H1 (cell line): ENCODE measurements around the gene PHACTR1. TPM values are rescaled to one million over a fixed set of nuclear protein-coding genes. Genes with fewer than 3 reads are reported as not detected.

Experiments used
- CTCF ChIA-PET: fragments of 300-600 bp; sonication (Branson Sonifier 250); formaldehyde crosslinking; loops from one replicate; lab custom pipeline; 2021; ENCODE audit not compliant: partially characterized antibody; lab: Charles Lee
- POLR2A ChIA-PET: fragments of 300-600 bp; sonication (Branson Sonifier 250); formaldehyde crosslinking; loops from one replicate; lab custom pipeline; 2021; ENCODE audit warnings: inconsistent platforms; ENCODE audit not compliant: partially characterized antibody; lab: Charles Lee
- DNase-seq, 2 experiments: peaks; one replicate each; pipeline versions ENCODE4 v3.0.0 to v3.0.0-alpha.2; 2010 to 2022; ENCODE audit warnings: low spot score in 2 of 2, low read depth in 1 of 2, mixed read lengths in 1 of 2
- FAIRE-seq: peaks from 2 replicates; lab custom pipeline; 2011; peaks lifted over from hg19 to GRCh38; lab: Jason Lieb, UNC
- H2AFZ ChIP-seq: 2 replicates; pipeline ENCODE4 v1.8.1; 2012; ENCODE audit warnings: low read length, inconsistent platforms
- H2AK5ac ChIP-seq: 2 replicates; pipeline ENCODE4 v1.6.1; 2013; ENCODE audit warnings: low read depth, low read length
- H2BK120ac ChIP-seq: replicated peaks from 2 replicates; pipeline ENCODE3; 2013; ENCODE audit warnings: low read depth, low read length, inconsistent platforms
- H2BK12ac ChIP-seq: 2 replicates; pipeline ENCODE4 v1.6.1; 2013; ENCODE audit warnings: low read depth, low read length
- H2BK15ac ChIP-seq: 2 replicates; pipeline ENCODE4 v1.6.1; 2013; ENCODE audit warnings: low read length
- H2BK20ac ChIP-seq: 2 replicates; pipeline ENCODE4 v1.6.1; 2013; ENCODE audit warnings: low read length
- H2BK5ac ChIP-seq: 2 replicates; pipeline ENCODE4 v1.6.1; 2013; ENCODE audit warnings: low read depth, low read length
- H3K14ac ChIP-seq: 2 replicates; pipeline ENCODE4 v1.6.1; 2013; ENCODE audit warnings: inconsistent platforms; ENCODE audit not compliant: insufficient read length
- H3K18ac ChIP-seq: 2 replicates; pipeline ENCODE4 v1.6.1; 2013; ENCODE audit warnings: low read length; ENCODE audit errors: extremely low read depth
- H3K23ac ChIP-seq: 2 replicates; pipeline ENCODE4 v1.6.1; 2013; ENCODE audit warnings: inconsistent platforms; ENCODE audit not compliant: insufficient read length
- H3K23me2 ChIP-seq: 2 replicates; pipeline ENCODE4 v1.6.1; 2013; ENCODE audit warnings: low read depth, low read length
- H3K27ac ChIP-seq: 2 replicates; pipeline ENCODE4 v1.6.1; 2011; ENCODE audit warnings: low read depth, low read length, inconsistent platforms
- H3K27me3 ChIP-seq, 4 experiments: replicated peaks in 1 of 4; 1 replicate in 1 of 4; 2 replicates in 3 of 4; pipeline versions ENCODE4 v1.6.1 to v1.8.1; 2011 to 2013; ENCODE audit warnings: low read length in 3 of 4, mild to moderate bottlenecking in 3 of 4, inconsistent platforms in 2 of 4, mixed read lengths in 2 of 4, moderate library complexity in 1 of 4; ENCODE audit not compliant: control insufficient read depth in 3 of 4, insufficient read depth in 3 of 4; ENCODE audit errors: extremely low read depth in 1 of 4
- H3K36me3 ChIP-seq, 4 experiments: 2 replicates each; pipeline versions ENCODE4 v1.6.1 to v1.8.1; 2011 to 2013; ENCODE audit warnings: mild to moderate bottlenecking in 4 of 4, low read length in 3 of 4, moderate library complexity in 2 of 4, control low read depth in 1 of 4, inconsistent platforms in 1 of 4; ENCODE audit not compliant: insufficient read depth in 4 of 4, control insufficient read depth in 2 of 4
- H3K4ac ChIP-seq: replicated peaks from 2 replicates; pipeline ENCODE3; 2013; ENCODE audit warnings: low read length, low read depth, mixed read lengths, inconsistent platforms; ENCODE audit not compliant: insufficient read length
- H3K4me1 ChIP-seq, 4 experiments: replicated peaks in 1 of 4; 1 replicate in 1 of 4; 2 replicates in 3 of 4; pipeline versions ENCODE4 v1.6.1 to v1.8.1; 2011 to 2013; ENCODE audit warnings: low read length in 3 of 4, inconsistent platforms in 2 of 4, mixed read lengths in 1 of 4; ENCODE audit not compliant: insufficient read depth in 4 of 4, control insufficient read depth in 3 of 4
- H3K4me2 ChIP-seq, 2 experiments: 2 replicates each; pipeline versions ENCODE4 v1.6.1 to v1.8.1; 2011 to 2013; ENCODE audit warnings: low read depth in 2 of 2, low read length in 2 of 2, control low read depth in 1 of 2, inconsistent platforms in 1 of 2, mild to moderate bottlenecking in 1 of 2; ENCODE audit not compliant: insufficient read depth in 1 of 2
- H3K4me3 ChIP-seq, 4 experiments: fragments of 200-600, 300-600 bp in 1 of 4; sonication (generic), shearing (Covaris generic), sonication (Bioruptor Twin) in 1 of 4; 2 replicates each; pipeline versions ENCODE4 v1.5.1 to v1.8.1; 2011 to 2016; ENCODE audit warnings: low read length in 4 of 4, low read depth in 3 of 4, control low read depth in 2 of 4, inconsistent platforms in 2 of 4, mild to moderate bottlenecking in 2 of 4, mixed read lengths in 1 of 4, moderate library complexity in 1 of 4; ENCODE audit not compliant: insufficient read depth in 2 of 4; ENCODE audit errors: extremely low read depth in 1 of 4
- H3K56ac ChIP-seq: replicated peaks from 2 replicates; pipeline ENCODE3; 2013; ENCODE audit warnings: low read depth, mild to moderate bottlenecking, mixed read lengths, low read length, inconsistent platforms; ENCODE audit not compliant: insufficient read length
- H3K79me1 ChIP-seq: 2 replicates; pipeline ENCODE4 v1.6.1; 2013; ENCODE audit warnings: low read depth, low read length, control low read depth
- H3K79me2 ChIP-seq, 2 experiments: 2 replicates each; pipeline versions ENCODE4 v1.6.1 to v1.8.1; 2012 to 2013; ENCODE audit warnings: low read length in 2 of 2, mild to moderate bottlenecking in 2 of 2, inconsistent platforms in 1 of 2; ENCODE audit not compliant: insufficient read depth in 2 of 2, control insufficient read depth in 1 of 2
- H3K9ac ChIP-seq, 4 experiments: replicated peaks in 1 of 4; 1 replicate in 1 of 4; 2 replicates in 3 of 4; pipeline versions ENCODE4 v1.6.1 to v1.8.1; 2011 to 2013; ENCODE audit warnings: low read depth in 3 of 4, low read length in 3 of 4, control low read depth in 2 of 4, mild to moderate bottlenecking in 2 of 4, moderate library complexity in 2 of 4, inconsistent platforms in 1 of 4; ENCODE audit errors: extremely low read depth in 1 of 4
- H3K9me3 ChIP-seq, 2 experiments: 2 replicates each; pipeline versions ENCODE4 v1.6.1 to v1.8.1; 2012 to 2013; ENCODE audit warnings: mild to moderate bottlenecking in 2 of 2, moderate library complexity in 2 of 2, control low read depth in 1 of 2, inconsistent platforms in 1 of 2, low read depth in 1 of 2, low read length in 1 of 2, mixed read lengths in 1 of 2; ENCODE audit not compliant: insufficient read depth in 2 of 2
- H4K20me1 ChIP-seq, 2 experiments: replicated peaks in 1 of 2; 2 replicates each; pipeline versions ENCODE3 to v1.8.1; 2011 to 2013; ENCODE audit warnings: inconsistent platforms in 2 of 2, low read length in 2 of 2, mild to moderate bottlenecking in 1 of 2; ENCODE audit not compliant: insufficient read depth in 2 of 2, control insufficient read depth in 1 of 2
- H4K5ac ChIP-seq: 2 replicates; pipeline ENCODE4 v1.6.1; 2013; ENCODE audit warnings: low read length, low read depth, mixed read lengths, inconsistent platforms; ENCODE audit not compliant: insufficient read length
- H4K8ac ChIP-seq: 2 replicates; pipeline ENCODE4 v1.8.0; 2013; ENCODE audit warnings: mild to moderate bottlenecking, moderate library complexity, low read length, inconsistent platforms; ENCODE audit not compliant: insufficient read depth; ENCODE audit errors: extremely low read depth
- H4K91ac ChIP-seq: replicated peaks from 2 replicates; pipeline ENCODE3; 2013; ENCODE audit warnings: low read length, mixed read lengths, inconsistent platforms; ENCODE audit not compliant: insufficient read length
- BACH1 ChIP-seq: IDR thresholded peaks from 2 replicates; pipeline ENCODE4 v1.6.1; 2012; ENCODE audit warnings: low read length, improper control_type of control experiment
- EGR1 ChIP-seq: IDR thresholded peaks from 2 replicates; pipeline ENCODE4 v1.6.1; 2011; ENCODE audit warnings: low read depth, low read length, borderline replicate concordance
- RBBP5 ChIP-seq: IDR thresholded peaks from 2 replicates; pipeline ENCODE4 v1.7.1; 2012; ENCODE audit warnings: low read depth, mild to moderate bottlenecking, inconsistent platforms, low read length, moderate library complexity, borderline replicate concordance
- SP2 ChIP-seq: IDR thresholded peaks from 2 replicates; pipeline ENCODE4 v1.6.1; 2012; ENCODE audit warnings: mild to moderate bottlenecking, low read length, inconsistent platforms
- SRF ChIP-seq: IDR thresholded peaks from 2 replicates; pipeline ENCODE4 v1.6.1; 2011; ENCODE audit warnings: mild to moderate bottlenecking, low read depth, low read length, moderate library complexity
- TCF12 ChIP-seq: IDR thresholded peaks from 2 replicates; pipeline ENCODE4 v1.6.1; 2011; ENCODE audit warnings: low read depth, mild to moderate bottlenecking, low read length
- WGBS, 2 experiments: shearing (Covaris generic) in 1 of 2; methylation state at CpG; one replicate each; pipeline versions ENCODE4 v1.1.6 to v1.1.7; 2013 to 2015; ENCODE audit warnings: low lambda C conversion rate in 2 of 2, mixed read lengths in 2 of 2, inconsistent platforms in 1 of 2, low coverage in 1 of 2, missing lambda C conversion rate in 1 of 2; ENCODE audit not compliant: insufficient replicate concordance in 2 of 2, insufficient coverage in 1 of 2, insufficient read length in 1 of 2; ENCODE audit errors: extremely low coverage in 1 of 2, missing lambda C conversion rate in 1 of 2; 5-methylcytosine and 5-hydroxymethylcytosine counted together
- polyA plus RNA-seq, 7 experiments: library from polyadenylated mRNA; depleted of rRNA in 3 of 7; stranded (reverse) in 5 of 7; unstranded in 2 of 7; fragments of >200 nt in 5 of 7; fragments of 200-250 nt in 2 of 7; gene quantifications; 1 replicate in 5 of 7; 2 replicates in 1 of 7; 4 replicates in 1 of 7; pipeline versions ENCODE4 v1.2.1 to v1.2.3, GENCODE V29; 2011 to 2013; ENCODE audit warnings: missing spikeins in 2 of 7, mixed read lengths in 2 of 7
- total RNA-seq: library from RNA; stranded (reverse); fragmentation: NEBNext Ultra II Directional; extraction: Animal tissue kit (Norgen Biotek cat#: 25700); gene quantifications from 2 replicates; pipeline ENCODE4 v1.2.1, GENCODE V29; 2021
- TF ChIP-seq, protein P1 (sequence below): IDR thresholded peaks from 2 replicates; pipeline ENCODE4 v1.6.1; 2011; ENCODE audit warnings: low read depth, mild to moderate bottlenecking, low read length; ENCODE audit not compliant: insufficient read depth

PHACTR1 gene
- total and polyA plus RNA-seq, 2 of the 8 experiments (the other 6 are each of a cell fraction or from before 2014, with no cell fraction given): 3.9 to 17.1 TPM

DNA sequence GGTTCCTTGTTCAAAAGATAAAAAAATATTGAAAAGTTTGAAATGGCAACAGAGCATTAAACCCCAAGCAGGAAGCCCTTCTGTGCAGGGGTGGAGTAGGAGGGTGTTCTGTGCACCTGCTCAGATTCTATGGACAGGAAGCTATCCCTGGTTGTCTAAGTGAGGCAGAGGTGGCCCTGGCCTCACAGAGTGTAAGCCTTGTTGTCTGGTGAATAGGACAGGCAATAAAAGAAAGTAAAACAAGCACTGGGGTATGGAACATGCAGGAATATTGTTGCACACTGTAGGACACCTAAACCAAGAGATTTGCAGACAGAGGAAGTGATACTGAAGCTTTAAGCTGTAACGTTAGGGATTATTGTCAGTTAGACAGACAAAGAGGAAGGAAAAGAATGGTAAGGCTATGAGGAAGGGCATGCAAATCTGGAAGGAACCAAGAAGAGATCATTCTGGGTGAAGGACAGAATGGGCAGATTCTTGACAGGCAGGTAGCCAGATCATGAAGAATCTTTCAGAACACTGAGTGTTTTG, 545.0 kb downstream of the PHACTR1 start:
- H3K23ac ChIP-seq: no peak overlapping the region
- no peak overlapping the region for H3K9ac ChIP-seq
- DNase-seq (no peak), FAIRE-seq (no peak)
- no peak overlapping the region for H3K18ac ChIP-seq
- H2BK120ac ChIP-seq: no peak overlapping the region
- H4K8ac ChIP-seq: no peak overlapping the region
- no peak overlapping the region for H3K14ac ChIP-seq
- no peaks in the 10 kb centered on the region for H3K23me2 ChIP-seq
- WGBS, 2 experiments: 89% methylated on average over 1 of the region's 1 CpG; no CpG with 5 or more reads in 1 of the 2 experiments
- no peak overlapping the region for H3K27ac ChIP-seq
- H3K36me3 ChIP-seq: no peaks in the 10 kb centered on the region
- no peak overlapping the region for H4K91ac ChIP-seq
- H3K56ac ChIP-seq: no peak overlapping the region
- H3K4me3 ChIP-seq: no peak overlapping the region
- no peak overlapping the region for H2BK15ac ChIP-seq
- H2AK5ac ChIP-seq: no peak overlapping the region
- no peak overlapping the region for H2BK5ac ChIP-seq
- no peaks in the 10 kb centered on the region; the same call in 1 of the 2 replicates for H3K79me1 ChIP-seq
- H3K4ac ChIP-seq: no peak overlapping the region
- H2AFZ ChIP-seq: no peak overlapping the region
- ChIA-PET CTCF (interaction anchor here (2.0 kb wide), 1 partner anchor 17 kb away, joined by 6 read pairs; no protein-coding TSS in a partner anchor), POLR2A (no interaction called here)
- H3K4me1 ChIP-seq: 0 out of 7 replicates have a peak, but pooled peaks cover 0 to 2% (median 0%) of the 10 kb centered on the region in 4 experiments
- TF ChIP-seq RBBP5 (no peak), SRF (no peak), EGR1 (no peak), BACH1 (no peak), TCF12 (no peak), SP2 (no peak)
- TF ChIP-seq, protein P1, sequence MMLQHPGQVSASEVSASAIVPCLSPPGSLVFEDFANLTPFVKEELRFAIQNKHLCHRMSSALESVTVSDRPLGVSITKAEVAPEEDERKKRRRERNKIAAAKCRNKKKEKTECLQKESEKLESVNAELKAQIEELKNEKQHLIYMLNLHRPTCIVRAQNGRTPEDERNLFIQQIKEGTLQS: no peak
- no peaks in the 10 kb centered on the region for H4K20me1 ChIP-seq
- H3K27me3 ChIP-seq: no peaks in the 10 kb centered on the region
- no peaks in the 10 kb centered on the region for H3K9me3 ChIP-seq
- H2BK20ac ChIP-seq: no peak overlapping the region
- no peak overlapping the region for H4K5ac ChIP-seq
- H3K4me2 ChIP-seq: no peak overlapping the region
- H2BK12ac ChIP-seq: no peak overlapping the region
- no peaks in the 10 kb centered on the region; a peak in 1 of 4 replicates for H3K79me2 ChIP-seq
